Hepatocyte (in vitro differentiated cells): ENCODE results near the gene CYP1B1. TPM values are rescaled to one million over a fixed set of nuclear protein-coding genes. Genes with fewer than 3 reads are reported as not detected.

Source experiments
- DNase-seq: peaks from one replicate; pipeline ENCODE4 v3.0.0-alpha.2; 2016; ENCODE audit warnings: low spot score
- H2AFZ ChIP-seq: fragments of 200-600 bp; sonication (generic); 2 replicates; pipeline ENCODE4 v1.6.0; 2016; ENCODE audit warnings: antibody characterized with exemption, mild to moderate bottlenecking
- H3K27ac ChIP-seq: fragments of 200-600 bp; sonication (generic); 2 replicates; pipeline ENCODE4 v1.5.1; 2016; ENCODE audit warnings: mild to moderate bottlenecking
- H3K27me3 ChIP-seq: fragments of 200-600 bp; sonication (generic); 2 replicates; pipeline ENCODE4 v1.6.1; 2016
- H3K36me3 ChIP-seq: fragments of 200-600 bp; sonication (generic); replicated peaks from 2 replicates; pipeline ENCODE4 v1.5.1; 2016; ENCODE audit warnings: low read depth; ENCODE audit not compliant: insufficient read depth
- H3K4me1 ChIP-seq: fragments of 200-600 bp; sonication (generic); 2 replicates; pipeline ENCODE4 v1.5.1; 2016; ENCODE audit warnings: mild to moderate bottlenecking, moderate library complexity; ENCODE audit not compliant: insufficient read depth
- H3K4me2 ChIP-seq: fragments of 200-600 bp; sonication (generic); 2 replicates; pipeline ENCODE4 v1.6.0; 2016
- H3K4me3 ChIP-seq: fragments of 200-600 bp; sonication (generic); 2 replicates; pipeline ENCODE4 v1.5.1; 2016; ENCODE audit warnings: mild to moderate bottlenecking
- H3K79me2 ChIP-seq: fragments of 200-600 bp; sonication (generic); 2 replicates; pipeline ENCODE4 v1.6.0; 2017; ENCODE audit warnings: mild to moderate bottlenecking
- H3K9me2 ChIP-seq: fragments of 200-600 bp; sonication (generic); replicated peaks from 2 replicates; pipeline ENCODE4 v1.6.0; 2017; ENCODE audit warnings: mild to moderate bottlenecking; ENCODE audit not compliant: insufficient read depth
- H3K9me3 ChIP-seq: fragments of 200-600 bp; sonication (generic); 2 replicates; pipeline ENCODE4 v1.5.1; 2016; ENCODE audit warnings: low read depth, mild to moderate bottlenecking
- H4K20me1 ChIP-seq: fragments of 200-600 bp; sonication (generic); 2 replicates; pipeline ENCODE4 v1.6.0; 2016; ENCODE audit warnings: mild to moderate bottlenecking; ENCODE audit not compliant: insufficient read depth, poor library complexity, severe bottlenecking
- EZH2 ChIP-seq: fragments of 200-600 bp; sonication (generic); IDR thresholded peaks from 2 replicates; pipeline ENCODE4 v1.6.1; 2016; ENCODE audit warnings: antibody characterized with exemption, mild to moderate bottlenecking, borderline replicate concordance
- EZH2phosphoT487 ChIP-seq: fragments of 200-600 bp; sonication (generic); IDR thresholded peaks from one replicate; pipeline ENCODE4 v1.6.1; 2018; ENCODE audit warnings: antibody characterized with exemption, mild to moderate bottlenecking, low read depth, moderate library complexity; ENCODE audit not compliant: unreplicated experiment, severe bottlenecking
- WGBS: methylation state at CpG from one replicate; pipeline ENCODE4 v1.1.6; 2016; ENCODE audit warnings: low lambda C conversion rate; ENCODE audit errors: missing lambda C conversion rate; 5-methylcytosine and 5-hydroxymethylcytosine counted together
- polyA plus RNA-seq: library from polyadenylated mRNA; unstranded; fragments of >200 nt; fragmentation: Nextera tagmentation; extraction: Ambion mirVana; gene quantifications from 2 replicates; pipeline ENCODE4 v1.2.1, GENCODE V29; 2016
- total RNA-seq: library from RNA; depleted of rRNA; stranded (reverse); fragments of >200 nt; gene quantifications from 2 replicates; pipeline ENCODE4 v1.2.3, GENCODE V29; 2014
- TF ChIP-seq, protein P1 (sequence below): fragments of 200-600 bp; sonication (generic); IDR thresholded peaks from 2 replicates; pipeline ENCODE4 v1.5.1; 2016; ENCODE audit warnings: antibody characterized with exemption, mild to moderate bottlenecking; ENCODE audit not compliant: poor library complexity

CYP1B1 gene
- total and polyA plus RNA-seq, 2 experiments from 2014 or later: 23.2 to 38.5 TPM

DNA sequence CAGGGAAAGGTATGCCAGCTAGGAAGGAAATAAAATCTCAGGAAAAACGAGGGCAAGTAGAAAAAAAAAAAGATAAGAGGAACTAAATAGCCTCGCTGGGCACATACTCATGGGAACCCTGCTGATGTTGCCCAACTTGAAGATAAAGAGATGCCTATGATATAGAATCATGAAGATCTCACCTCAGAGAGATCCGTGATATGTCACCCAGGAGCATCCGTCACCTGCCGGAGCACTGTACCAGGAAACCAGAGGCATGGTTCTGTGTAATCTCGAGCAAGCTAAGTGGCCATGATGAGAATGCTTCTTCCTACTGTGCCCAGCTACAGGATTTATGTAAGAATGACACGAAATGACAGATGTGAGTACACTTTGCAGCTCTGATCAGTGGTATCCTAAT lies 40.0 kb downstream of the CYP1B1 start:
- no peaks in the 10 kb centered on the region for H3K4me1 ChIP-seq
- H3K4me3 ChIP-seq: no peak overlapping the region
- no peaks in the 10 kb centered on the region for H3K36me3 ChIP-seq
- no peak for DNase-seq
- no peaks in the 10 kb centered on the region for H3K9me3 ChIP-seq
- TF ChIP-seq EZH2 (no peak), EZH2phosphoT487 (no peak)
- TF ChIP-seq, protein P1, sequence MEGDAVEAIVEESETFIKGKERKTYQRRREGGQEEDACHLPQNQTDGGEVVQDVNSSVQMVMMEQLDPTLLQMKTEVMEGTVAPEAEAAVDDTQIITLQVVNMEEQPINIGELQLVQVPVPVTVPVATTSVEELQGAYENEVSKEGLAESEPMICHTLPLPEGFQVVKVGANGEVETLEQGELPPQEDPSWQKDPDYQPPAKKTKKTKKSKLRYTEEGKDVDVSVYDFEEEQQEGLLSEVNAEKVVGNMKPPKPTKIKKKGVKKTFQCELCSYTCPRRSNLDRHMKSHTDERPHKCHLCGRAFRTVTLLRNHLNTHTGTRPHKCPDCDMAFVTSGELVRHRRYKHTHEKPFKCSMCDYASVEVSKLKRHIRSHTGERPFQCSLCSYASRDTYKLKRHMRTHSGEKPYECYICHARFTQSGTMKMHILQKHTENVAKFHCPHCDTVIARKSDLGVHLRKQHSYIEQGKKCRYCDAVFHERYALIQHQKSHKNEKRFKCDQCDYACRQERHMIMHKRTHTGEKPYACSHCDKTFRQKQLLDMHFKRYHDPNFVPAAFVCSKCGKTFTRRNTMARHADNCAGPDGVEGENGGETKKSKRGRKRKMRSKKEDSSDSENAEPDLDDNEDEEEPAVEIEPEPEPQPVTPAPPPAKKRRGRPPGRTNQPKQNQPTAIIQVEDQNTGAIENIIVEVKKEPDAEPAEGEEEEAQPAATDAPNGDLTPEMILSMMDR: no peak
- H2AFZ ChIP-seq: no peak overlapping the region
- WGBS: 90% methylated on average over 7 of the region's 7 CpGs
- peaks cover 13% of the 10 kb centered on the region for H3K27me3 ChIP-seq
- H3K27ac ChIP-seq: no peak overlapping the region
- no peak overlapping the region for H3K4me2 ChIP-seq
- no peaks in the 10 kb centered on the region for H3K79me2 ChIP-seq
- no peaks in the 10 kb centered on the region for H3K9me2 ChIP-seq
- no peaks in the 10 kb centered on the region for H4K20me1 ChIP-seq

DNA sequence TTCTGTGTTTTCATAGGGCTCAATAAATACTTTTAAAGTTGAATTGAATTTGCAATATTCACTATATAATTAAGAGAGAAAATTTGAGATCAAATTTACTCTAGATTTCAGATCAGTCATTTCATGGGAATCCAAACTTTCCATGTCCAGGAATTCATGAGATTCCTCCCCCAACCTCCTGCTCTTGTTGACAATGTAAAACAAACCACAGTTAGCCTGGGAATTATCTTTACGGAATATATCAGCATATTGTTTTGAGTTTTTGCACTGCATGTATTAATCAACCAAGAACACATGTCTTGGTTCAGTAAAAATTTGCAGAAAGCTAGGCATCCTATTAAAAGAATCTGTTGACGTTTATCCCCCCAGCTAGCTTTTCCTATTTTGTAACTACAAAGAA lies 42.3 kb downstream of the CYP1B1 start:
- Histone ChIP-seq H3K4me3 (no peak overlapping the region), H2AFZ (no peak overlapping the region), H3K4me1 (no peaks in the 10 kb centered on the region), H3K27ac (no peak overlapping the region), H4K20me1 (no peaks in the 10 kb centered on the region), H3K9me2 (no peaks in the 10 kb centered on the region), H3K79me2 (no peaks in the 10 kb centered on the region), H3K4me2 (no peak overlapping the region), H3K27me3 (peaks cover 9% of the 10 kb centered on the region), H3K9me3 (no peaks in the 10 kb centered on the region), H3K36me3 (no peaks in the 10 kb centered on the region)
- no peak for DNase-seq
- 76% methylated on average over 2 of the region's 2 CpGs for WGBS
- TF ChIP-seq EZH2: no peak
- TF ChIP-seq, protein P1: no peak
- no peak for TF ChIP-seq EZH2phosphoT487

DNA sequence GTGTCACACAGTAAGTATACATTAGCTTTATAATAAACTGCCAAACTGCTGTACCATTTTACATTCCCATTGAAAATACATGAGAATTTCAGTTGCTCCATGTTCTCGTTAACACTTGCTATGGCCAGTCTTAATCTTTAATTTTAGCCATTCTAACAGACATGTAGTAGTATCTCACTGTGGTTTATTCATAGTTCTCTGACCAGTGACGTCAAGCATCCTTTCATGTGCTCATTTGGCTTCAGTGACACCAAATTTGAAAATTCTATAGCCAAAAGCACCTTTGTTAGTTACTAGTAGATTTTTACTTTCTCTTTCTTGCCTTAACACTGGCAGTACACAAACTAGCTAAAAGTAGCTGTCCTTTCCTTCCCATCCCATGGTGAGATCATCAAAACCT lies 43.0 kb downstream of the CYP1B1 start:
- no peak for DNase-seq
- H3K9me3 ChIP-seq: no peaks in the 10 kb centered on the region
- H4K20me1 ChIP-seq: no peaks in the 10 kb centered on the region
- no peaks in the 10 kb centered on the region for H3K4me1 ChIP-seq
- no peaks in the 10 kb centered on the region for H3K36me3 ChIP-seq
- no peak overlapping the region for H3K27ac ChIP-seq
- H3K79me2 ChIP-seq: no peaks in the 10 kb centered on the region
- no peak overlapping the region for H2AFZ ChIP-seq
- H3K27me3 ChIP-seq: peaks cover 9% of the 10 kb centered on the region
- 97% methylated on average over 2 of the region's 2 CpGs for WGBS
- no peak overlapping the region for H3K4me2 ChIP-seq
- no peak for TF ChIP-seq EZH2phosphoT487
- TF ChIP-seq, protein P1: no peak
- no peak for TF ChIP-seq EZH2
- H3K9me2 ChIP-seq: no peaks in the 10 kb centered on the region
- no peak overlapping the region for H3K4me3 ChIP-seq
